GM13977 (cell line): ENCODE results near the gene MRPS18C.
"Not testable (repeated sequence)": the region's sequence is repeated elsewhere in the genome, so short reads cannot be mapped to it uniquely, and the experiment has no call there.

ENCODE experiments used
- DNase-seq: peaks from one replicate; pipeline ENCODE4 v3.0.0; 2012; ENCODE audit warnings: low spot score
- CTCF ChIP-seq: IDR thresholded peaks from 2 replicates; pipeline ENCODE4 v1.5.1; 2012; ENCODE audit warnings: mild to moderate bottlenecking, control low read depth; ENCODE audit not compliant: insufficient read depth; ENCODE audit errors: extremely low read depth, missing control alignments
- in situ Hi-C: fragments of 300-500 bp; cut with MboI; formaldehyde crosslinking; loops from one replicate; pipeline ENCODE4 v1.12.0; 2022; ENCODE audit warnings: low sequenced_read_pairs, low pct_unique_long_range_greater_than_20kb, mixed read lengths, inconsistent platforms; ENCODE audit not compliant: unreplicated experiment

Gene MRPS18C

GRCh38 chr4:83490876-83491450 is 35.1 kb downstream of the MRPS18C start:
- TF ChIP-seq CTCF, result peak; percentile 74
- peak; percentile 52 for DNase-seq
- in situ Hi-C loops, result no loop called here

GRCh38 chr4:83496085-83496917 is 40.4 kb downstream of the MRPS18C start:
- in situ Hi-C loops, DNase-seq: not testable (repeated sequence)

- in situ Hi-C loops, result no loop called here
- no peak for DNase-seq
These were observed 42.3 kb downstream of the MRPS18C start for GRCh38 chr4:83498187-83498586.

GRCh38 chr4:83501671-83502070 is 45.8 kb downstream of the MRPS18C start:
- DNase-seq, in situ Hi-C loops: not testable (repeated sequence)

More at GRCh38 chr4:83498187-83498586, 42.3 kb downstream of the MRPS18C start:
- no peak for TF ChIP-seq CTCF

- no peak for DNase-seq
- TF ChIP-seq CTCF, result no peak
- in situ Hi-C loops, result no loop called here
These were observed 48.1 kb downstream of the MRPS18C start for GRCh38 chr4:83503974-83504373.

- DNase-seq, result no peak
- TF ChIP-seq CTCF, result no peak
- in situ Hi-C loops, result no loop called here
These were observed 48.6 kb downstream of the MRPS18C start for GRCh38 chr4:83504503-83504902.

- DNase-seq, result no peak
- in situ Hi-C loops, result no loop called here
- no peak for TF ChIP-seq CTCF
These were observed 49.1 kb downstream of the MRPS18C start for GRCh38 chr4:83504996-83505395.

- in situ Hi-C loops, result not testable (repeated sequence)
- TF ChIP-seq CTCF, result peak; percentile 64
- DNase-seq, result peak; percentile 43
These were observed 53.3 kb downstream of the MRPS18C start for GRCh38 chr4:83509156-83509585.
